ENCODE data around the gene CEP70.

DNA sequence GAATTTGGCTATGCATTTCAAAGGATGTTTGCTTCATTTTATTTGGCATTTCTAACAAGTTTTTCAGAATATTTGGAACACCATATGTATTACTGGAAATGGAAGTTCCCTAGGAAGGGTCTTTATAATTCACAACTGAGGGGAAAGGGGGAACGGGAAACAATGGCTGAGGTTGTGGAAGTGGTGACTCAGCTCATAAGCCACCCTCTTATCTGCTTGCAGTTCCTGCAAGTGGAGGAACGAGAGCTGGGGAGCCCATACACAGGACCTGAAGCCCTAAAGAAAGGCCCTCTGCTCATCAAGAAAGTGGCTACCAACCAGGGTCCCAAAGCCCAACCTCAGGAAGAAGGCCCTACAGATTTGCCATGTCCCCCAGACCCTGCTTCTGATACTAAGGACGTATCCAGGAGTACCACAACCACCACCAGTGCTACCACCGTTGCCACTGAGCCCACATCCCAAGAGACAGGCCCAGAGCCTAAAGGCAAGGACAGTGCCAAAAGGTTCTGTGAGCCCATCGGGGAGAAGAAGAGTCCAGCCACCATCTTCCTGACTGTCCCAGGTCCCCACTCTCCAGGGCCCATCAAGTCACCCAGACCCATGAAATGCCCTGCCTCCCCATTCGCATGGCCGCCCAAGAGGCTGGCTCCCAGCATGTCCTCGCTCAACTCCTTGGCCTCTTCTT, 121.8 kb downstream of the CEP70 start:
- TF ChIP-seq, protein P1, sequence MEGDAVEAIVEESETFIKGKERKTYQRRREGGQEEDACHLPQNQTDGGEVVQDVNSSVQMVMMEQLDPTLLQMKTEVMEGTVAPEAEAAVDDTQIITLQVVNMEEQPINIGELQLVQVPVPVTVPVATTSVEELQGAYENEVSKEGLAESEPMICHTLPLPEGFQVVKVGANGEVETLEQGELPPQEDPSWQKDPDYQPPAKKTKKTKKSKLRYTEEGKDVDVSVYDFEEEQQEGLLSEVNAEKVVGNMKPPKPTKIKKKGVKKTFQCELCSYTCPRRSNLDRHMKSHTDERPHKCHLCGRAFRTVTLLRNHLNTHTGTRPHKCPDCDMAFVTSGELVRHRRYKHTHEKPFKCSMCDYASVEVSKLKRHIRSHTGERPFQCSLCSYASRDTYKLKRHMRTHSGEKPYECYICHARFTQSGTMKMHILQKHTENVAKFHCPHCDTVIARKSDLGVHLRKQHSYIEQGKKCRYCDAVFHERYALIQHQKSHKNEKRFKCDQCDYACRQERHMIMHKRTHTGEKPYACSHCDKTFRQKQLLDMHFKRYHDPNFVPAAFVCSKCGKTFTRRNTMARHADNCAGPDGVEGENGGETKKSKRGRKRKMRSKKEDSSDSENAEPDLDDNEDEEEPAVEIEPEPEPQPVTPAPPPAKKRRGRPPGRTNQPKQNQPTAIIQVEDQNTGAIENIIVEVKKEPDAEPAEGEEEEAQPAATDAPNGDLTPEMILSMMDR (conservative IDR thresholded peaks at IDR 0.05 in 1 of 2, IDR thresholded peaks at IDR 0.05 in 1 of 2; ENCODE audit: extremely low read depth in 1 of 2, insufficient read depth in 1 of 2, low read depth in 1 of 2, low read length in 2 of 2): no peak
- TF ChIP-seq EZH2 (IDR thresholded peaks at IDR 0.05; ENCODE audit: borderline replicate concordance, low read length): no peak
